OCI-M2 (cell line): ENCODE results near the gene UBA52.
"Not testable (repeated sequence)": the region's sequence is repeated elsewhere in the genome, so short reads cannot be mapped to it uniquely, and the experiment has no call there.

Source experiments
- DNase-seq: peaks from one replicate; lab custom pipeline; 2025; ENCODE audit not compliant: unreplicated experiment; lab: John Stamatoyannopoulos, UW

The UBA52 gene

DNA sequence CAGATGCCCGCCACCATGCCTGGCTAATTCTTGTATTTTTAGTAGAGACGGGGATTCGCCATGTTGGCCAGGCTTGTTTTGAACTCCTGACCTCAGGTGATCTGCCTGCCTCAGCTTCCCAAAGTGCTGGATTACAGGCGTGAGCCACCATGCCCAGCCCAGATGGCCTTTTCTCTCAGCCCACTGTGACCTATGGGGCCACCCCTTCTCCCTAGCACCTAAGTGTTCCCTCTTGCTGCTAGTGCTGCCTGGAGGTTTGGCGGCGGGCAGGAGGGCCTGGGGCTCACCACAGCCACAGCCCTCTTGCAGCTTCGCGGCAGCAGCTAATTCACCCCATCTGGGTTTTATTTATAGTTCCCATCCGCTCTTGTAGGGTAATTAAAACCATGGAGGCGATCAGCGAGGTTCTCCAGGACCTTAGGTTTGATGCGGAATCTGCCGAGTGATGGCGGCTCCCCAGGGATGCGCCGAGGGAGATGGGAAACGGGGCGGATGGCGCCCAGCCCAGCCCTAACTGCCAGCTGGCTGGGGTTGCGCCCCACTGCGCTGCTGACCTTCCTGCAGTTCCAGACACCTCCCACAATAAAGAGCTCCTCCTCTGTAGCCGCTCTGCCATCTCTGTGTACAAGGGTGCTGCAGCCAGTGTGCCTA, 20.2 kb downstream of the UBA52 start:
- DNase-seq: no peak

- DNase-seq: not testable (repeated sequence)
These were observed 21.1 kb downstream of the UBA52 start for GRCh38 chr19:18592732-18593131.

- DNase-seq: no peak
These were observed 21.9 kb downstream of the UBA52 start for GRCh38 chr19:18593367-18594095.

- DNase-seq: peak; percentile 41
These were observed 22.6 kb downstream of the UBA52 start for GRCh38 chr19:18594096-18594823.

- no peak for DNase-seq
These were observed 23.2 kb downstream of the UBA52 start for GRCh38 chr19:18594824-18595373.

- DNase-seq: no peak
These were observed 23.8 kb downstream of the UBA52 start for GRCh38 chr19:18595475-18595874.

GRCh38 chr19:18596752-18597157, 25.1 kb downstream of the UBA52 start:
- no peak for DNase-seq

- no peak for DNase-seq
These were observed 26.4 kb downstream of the UBA52 start for GRCh38 chr19:18597809-18598660.

- no peak for DNase-seq
These were observed 27.8 kb downstream of the UBA52 start for GRCh38 chr19:18599485-18599884.

DNA sequence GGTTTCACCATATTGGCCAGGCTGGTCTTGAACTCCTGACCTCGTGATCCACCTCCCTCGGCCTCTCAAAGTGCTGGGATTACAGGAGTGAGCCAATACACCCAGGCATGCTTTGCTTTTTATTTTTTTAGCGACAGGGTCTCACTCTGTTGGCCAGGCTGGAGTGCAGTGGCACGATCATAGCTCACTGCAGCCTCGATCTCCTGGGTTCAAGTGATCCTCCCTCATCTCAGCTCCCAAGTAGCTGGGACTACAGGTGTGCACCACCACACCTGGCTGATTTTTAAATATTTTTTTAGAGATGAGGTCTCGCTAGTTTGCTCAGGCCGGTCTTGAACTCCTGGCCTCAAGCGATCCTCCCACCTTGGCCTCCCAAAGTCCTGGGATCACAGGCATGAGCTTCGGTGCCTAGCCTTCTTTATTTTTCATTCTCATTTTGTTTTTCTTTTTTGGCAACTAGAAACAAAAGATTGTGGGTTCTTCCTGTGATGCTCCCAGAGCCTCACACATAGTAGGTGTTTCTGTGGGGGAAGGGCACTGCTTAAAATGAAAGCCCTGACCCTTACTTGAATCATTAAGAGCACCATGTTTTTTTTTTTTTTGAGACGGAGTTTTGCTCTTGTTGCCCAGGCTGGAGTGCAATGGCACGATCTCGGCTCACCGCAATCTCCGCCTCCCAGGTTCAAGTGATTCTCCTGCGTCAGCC, 29.2 kb downstream of the UBA52 start:
- not testable (repeated sequence) for DNase-seq

DNA sequence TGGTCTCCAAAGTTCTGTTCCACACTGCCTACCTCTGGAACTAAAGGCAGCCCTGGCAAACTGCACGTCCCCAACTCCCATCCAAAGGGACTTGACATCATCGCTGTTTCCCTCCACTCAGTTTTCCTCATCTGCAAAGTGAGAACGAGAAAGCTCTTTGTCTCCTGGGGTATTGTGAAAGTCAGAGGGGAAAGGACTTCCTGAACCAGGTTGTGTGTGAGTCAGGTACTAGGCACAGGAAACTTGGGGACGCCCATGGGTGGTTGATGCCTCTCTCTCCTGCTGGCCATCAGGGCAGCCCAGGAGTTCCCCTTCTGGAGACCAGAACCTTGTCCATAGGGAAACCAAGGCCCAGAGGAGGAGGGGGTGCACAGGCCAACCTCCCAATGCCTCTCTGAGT, 30.2 kb downstream of the UBA52 start:
- no peak for DNase-seq

- DNase-seq: no peak
These were observed 31.7 kb downstream of the UBA52 start for GRCh38 chr19:18603255-18603957.

DNA sequence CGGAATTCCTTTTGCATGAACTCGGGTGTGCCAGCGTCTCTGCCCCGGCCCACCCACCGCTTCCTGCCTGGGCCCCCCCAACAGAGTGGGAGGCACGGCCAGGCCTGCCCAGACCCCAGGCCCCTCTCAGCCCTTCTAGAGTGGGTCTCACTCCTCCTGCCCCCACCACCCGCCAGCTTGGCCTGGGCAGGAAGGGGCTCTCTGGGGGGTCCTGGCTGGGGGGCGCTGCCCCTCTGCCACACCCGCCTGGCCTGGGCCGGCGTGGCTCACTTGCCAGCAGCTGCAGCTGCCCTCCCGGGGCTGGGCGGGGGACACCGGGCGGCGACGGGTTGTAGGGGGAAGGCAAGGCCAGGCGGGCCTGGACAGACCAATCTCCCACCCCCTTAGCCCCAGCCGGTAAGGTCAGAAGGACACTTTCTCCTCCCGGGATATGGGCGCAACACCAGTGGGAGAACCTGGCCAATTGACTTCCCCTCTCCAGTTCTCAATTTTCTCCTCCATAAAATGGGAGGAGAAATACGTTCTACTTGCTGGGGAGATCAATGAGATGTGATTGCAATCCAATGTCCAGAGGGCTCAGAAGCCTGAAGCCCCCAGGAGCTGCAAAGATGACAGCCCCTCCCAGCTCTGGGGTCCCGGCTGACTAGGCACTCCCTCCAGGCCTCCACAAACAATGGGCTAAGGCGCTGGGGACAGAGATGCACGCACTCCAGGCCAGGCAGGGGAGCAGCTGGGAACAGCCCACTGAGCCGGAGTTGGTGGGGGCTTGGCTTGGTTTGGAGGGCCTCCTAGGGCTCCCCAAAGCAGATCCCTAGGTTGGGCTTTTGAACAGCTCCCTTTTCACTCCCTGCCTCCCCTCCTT, 32.5 kb downstream of the UBA52 start:
- no peak for DNase-seq

DNA sequence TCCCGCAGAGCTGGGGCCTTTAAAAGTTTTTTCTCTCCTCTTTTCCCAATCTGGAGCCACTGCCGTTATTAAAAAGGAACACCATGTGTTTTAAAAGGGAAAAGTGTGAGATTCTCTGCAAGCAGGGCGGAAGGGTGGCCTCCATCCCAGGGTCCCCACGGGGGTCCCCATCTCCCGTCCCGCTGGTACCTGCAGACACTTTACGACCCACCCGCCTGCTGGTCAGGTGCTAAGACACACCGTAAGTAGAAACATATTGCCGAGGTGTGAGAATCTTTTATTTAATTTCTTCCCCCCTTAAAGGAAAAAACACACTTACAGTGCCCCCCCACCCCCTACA, 33.1 kb downstream of the UBA52 start:
- no peak for DNase-seq

DNA sequence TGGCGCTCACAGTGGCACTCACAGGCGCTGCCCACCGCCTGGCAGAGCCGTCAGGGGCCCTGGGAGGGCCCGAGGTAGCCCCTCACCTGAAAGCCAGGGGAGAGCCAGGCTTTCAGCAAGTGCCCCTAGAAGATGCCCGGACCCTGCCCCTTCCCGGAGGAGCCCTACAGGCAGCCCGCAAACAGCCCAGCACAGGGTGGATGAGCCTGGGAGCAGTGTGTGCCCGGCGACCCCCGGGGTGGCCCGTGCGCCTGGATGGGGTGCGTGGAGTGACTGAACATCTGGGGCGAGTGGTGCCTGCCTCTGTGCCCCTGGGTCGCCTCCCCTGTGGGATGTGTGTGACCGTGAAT, 33.5 kb downstream of the UBA52 start:
- no peak for DNase-seq

GRCh38 chr19:18605546-18606280, 34.1 kb downstream of the UBA52 start:
- no peak for DNase-seq

GRCh38 chr19:18606281-18607225, 34.9 kb downstream of the UBA52 start, which contains the start of gene CRLF1:
TSS of gene CRLF1 (minus strand) at chr19:18606799. CDS start at chr19:18606656, 143 bp downstream.
- no peak for DNase-seq
